HepG2 (cell line): ENCODE data around the gene HTRA2. TPM values are rescaled to one million over a fixed set of nuclear protein-coding genes. Genes with fewer than 3 reads are reported as not detected.

Source experiments
- CC2D1A ChIP-seq: sonication (generic); formaldehyde crosslinking; IDR thresholded peaks from 2 replicates; pipeline ENCODE4 v1.8.1; 2023; ENCODE audit warnings: mild to moderate bottlenecking, missing genetic modification reagents
- GMEB2 ChIP-seq: IDR thresholded peaks from 2 replicates; pipeline ENCODE4 v1.6.1; 2016; ENCODE audit warnings: missing biosample characterization, missing genetic modification reagents, low read depth
- HES4 ChIP-seq: sonication (generic); formaldehyde crosslinking; IDR thresholded peaks from 2 replicates; pipeline ENCODE4 v1.9.0; 2021; ENCODE audit warnings: mild to moderate bottlenecking, missing genetic modification reagents, borderline replicate concordance
- JARID2 ChIP-seq: sonication (generic); formaldehyde crosslinking; IDR thresholded peaks from 2 replicates; pipeline ENCODE4 v1.8.1; 2023; ENCODE audit warnings: missing genetic modification reagents, inconsistent platforms; ENCODE audit not compliant: insufficient replicate concordance
- KAT8 ChIP-seq: IDR thresholded peaks from 2 replicates; pipeline ENCODE4 v1.6.1; 2016; ENCODE audit warnings: missing genetic modification reagents, missing compliant biosample characterization
- SIN3B ChIP-seq: fragments of 150-350 bp; IDR thresholded peaks from 2 replicates; pipeline ENCODE4 v1.6.1; 2014; ENCODE audit warnings: low read length
- SPEN ChIP-seq: sonication (generic); formaldehyde crosslinking; IDR thresholded peaks from 2 replicates; pipeline ENCODE4 v1.5.1; 2020; ENCODE audit warnings: low read depth, mild to moderate bottlenecking, missing genetic modification reagents
- STAG1 ChIP-seq: sonication (generic); formaldehyde crosslinking; IDR thresholded peaks from 2 replicates; pipeline ENCODE4 v1.4.0; 2020; ENCODE audit warnings: missing genetic modification reagents
- TSC22D2 ChIP-seq: sonication (generic); formaldehyde crosslinking; IDR thresholded peaks from 2 replicates; pipeline ENCODE4 v1.5.1; 2020; ENCODE audit warnings: missing genetic modification reagents, mild to moderate bottlenecking, borderline replicate concordance
- YEATS2 ChIP-seq: sonication (generic); formaldehyde crosslinking; IDR thresholded peaks from 2 replicates; pipeline ENCODE4 v1.4.0; 2020; ENCODE audit warnings: missing genetic modification reagents, borderline replicate concordance
- ZBTB3 ChIP-seq: sonication (generic); formaldehyde crosslinking; IDR thresholded peaks from 2 replicates; pipeline ENCODE4 v1.4.0; 2020; ENCODE audit warnings: low read depth, mild to moderate bottlenecking, moderate library complexity, missing genetic modification reagents, borderline replicate concordance
- ZMAT3 ChIP-seq: sonication (generic); formaldehyde crosslinking; conservative IDR thresholded peaks from 2 replicates; pipeline ENCODE4 v1.7.0; 2021; ENCODE audit warnings: missing genetic modification reagents
- ZMAT5 ChIP-seq: sonication (generic); formaldehyde crosslinking; IDR thresholded peaks from 2 replicates; pipeline ENCODE4 v1.5.0; 2020; ENCODE audit warnings: mild to moderate bottlenecking, low read depth, missing genetic modification reagents, borderline replicate concordance
- ZNF251 ChIP-seq: sonication (generic); formaldehyde crosslinking; IDR thresholded peaks from 2 replicates; pipeline ENCODE4 v1.9.0; 2021; ENCODE audit warnings: mild to moderate bottlenecking, missing genetic modification reagents
- ZNF619 ChIP-seq: sonication (generic); formaldehyde crosslinking; IDR thresholded peaks from 2 replicates; pipeline ENCODE4 v1.4.0; 2020; ENCODE audit warnings: mild to moderate bottlenecking, missing genetic modification reagents
- polyA plus RNA-seq, 8 experiments: library from polyadenylated mRNA; depleted of rRNA in 3 of 8; stranded (reverse) in 7 of 8; unstranded in 1 of 8; fragments of >200 nt; fragmentation: Illumina TruSeq in 4 of 8; extraction: Trizol in 4 of 8; gene quantifications; 2 replicates each; pipeline versions ENCODE4 v1.2.1 to v1.2.3, GENCODE V29; 2011 to 2016; ENCODE audit warnings: low read depth in 4 of 8, missing spikeins in 1 of 8, mixed read lengths in 1 of 8; ENCODE audit not compliant: insufficient read depth in 1 of 8
- total RNA-seq, 5 experiments: library from RNA; depleted of rRNA; stranded (reverse); fragments of >200 nt; fragmentation: Illumina TruSeq; extraction: Trizol; gene quantifications; 2 replicates each; pipeline ENCODE4 v1.2.3, GENCODE V29; 2016; ENCODE audit warnings: low read depth in 1 of 5
- TF ChIP-seq, protein P1 (sequence below): sonication (generic); formaldehyde crosslinking; IDR thresholded peaks from 2 replicates; pipeline ENCODE4 v1.5.0; 2020; ENCODE audit warnings: mild to moderate bottlenecking, missing genetic modification reagents
- TF ChIP-seq, protein P2 (sequence below): sonication (generic); formaldehyde crosslinking; conservative IDR thresholded peaks from 2 replicates; pipeline ENCODE4 v1.8.0; 2022; ENCODE audit warnings: missing genetic modification reagents
- TF ChIP-seq, protein P3 (sequence below): sonication (generic); formaldehyde crosslinking; IDR thresholded peaks from 2 replicates; pipeline ENCODE4 v1.4.0; 2020; ENCODE audit warnings: low read depth, mild to moderate bottlenecking, missing genetic modification reagents

The HTRA2 gene
- total and polyA plus RNA-seq, 2 of the 13 experiments (the other 11 are each of a cell fraction or from before 2014, with no cell fraction given): 47.7 to 50.3 TPM

- TF ChIP-seq, protein P1, sequence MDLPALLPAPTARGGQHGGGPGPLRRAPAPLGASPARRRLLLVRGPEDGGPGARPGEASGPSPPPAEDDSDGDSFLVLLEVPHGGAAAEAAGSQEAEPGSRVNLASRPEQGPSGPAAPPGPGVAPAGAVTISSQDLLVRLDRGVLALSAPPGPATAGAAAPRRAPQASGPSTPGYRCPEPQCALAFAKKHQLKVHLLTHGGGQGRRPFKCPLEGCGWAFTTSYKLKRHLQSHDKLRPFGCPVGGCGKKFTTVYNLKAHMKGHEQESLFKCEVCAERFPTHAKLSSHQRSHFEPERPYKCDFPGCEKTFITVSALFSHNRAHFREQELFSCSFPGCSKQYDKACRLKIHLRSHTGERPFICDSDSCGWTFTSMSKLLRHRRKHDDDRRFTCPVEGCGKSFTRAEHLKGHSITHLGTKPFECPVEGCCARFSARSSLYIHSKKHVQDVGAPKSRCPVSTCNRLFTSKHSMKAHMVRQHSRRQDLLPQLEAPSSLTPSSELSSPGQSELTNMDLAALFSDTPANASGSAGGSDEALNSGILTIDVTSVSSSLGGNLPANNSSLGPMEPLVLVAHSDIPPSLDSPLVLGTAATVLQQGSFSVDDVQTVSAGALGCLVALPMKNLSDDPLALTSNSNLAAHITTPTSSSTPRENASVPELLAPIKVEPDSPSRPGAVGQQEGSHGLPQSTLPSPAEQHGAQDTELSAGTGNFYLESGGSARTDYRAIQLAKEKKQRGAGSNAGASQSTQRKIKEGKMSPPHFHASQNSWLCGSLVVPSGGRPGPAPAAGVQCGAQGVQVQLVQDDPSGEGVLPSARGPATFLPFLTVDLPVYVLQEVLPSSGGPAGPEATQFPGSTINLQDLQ: no peak; the same call in 1 of the 2 replicates
- TF ChIP-seq STAG1 (CRISPR knock-in tag): peak; percentile 19
- TF ChIP-seq TSC22D2 (CRISPR knock-in tag): no peak
- peak; percentile 16 for TF ChIP-seq JARID2 (CRISPR knock-in tag)
- TF ChIP-seq ZNF251 (CRISPR knock-in tag): no peak
- no peak for TF ChIP-seq CC2D1A
- TF ChIP-seq SIN3B: peak; percentile 77; the same call in 1 of the 2 replicates
- TF ChIP-seq, protein P2, sequence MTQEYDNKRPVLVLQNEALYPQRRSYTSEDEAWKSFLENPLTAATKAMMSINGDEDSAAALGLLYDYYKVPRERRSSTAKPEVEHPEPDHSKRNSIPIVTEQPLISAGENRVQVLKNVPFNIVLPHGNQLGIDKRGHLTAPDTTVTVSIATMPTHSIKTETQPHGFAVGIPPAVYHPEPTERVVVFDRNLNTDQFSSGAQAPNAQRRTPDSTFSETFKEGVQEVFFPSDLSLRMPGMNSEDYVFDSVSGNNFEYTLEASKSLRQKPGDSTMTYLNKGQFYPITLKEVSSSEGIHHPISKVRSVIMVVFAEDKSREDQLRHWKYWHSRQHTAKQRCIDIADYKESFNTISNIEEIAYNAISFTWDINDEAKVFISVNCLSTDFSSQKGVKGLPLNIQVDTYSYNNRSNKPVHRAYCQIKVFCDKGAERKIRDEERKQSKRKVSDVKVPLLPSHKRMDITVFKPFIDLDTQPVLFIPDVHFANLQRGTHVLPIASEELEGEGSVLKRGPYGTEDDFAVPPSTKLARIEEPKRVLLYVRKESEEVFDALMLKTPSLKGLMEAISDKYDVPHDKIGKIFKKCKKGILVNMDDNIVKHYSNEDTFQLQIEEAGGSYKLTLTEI: no peak
- peak; percentile 95 for TF ChIP-seq ZMAT3
- peak; percentile 92 for TF ChIP-seq YEATS2 (CRISPR knock-in tag)
- TF ChIP-seq, protein P3, sequence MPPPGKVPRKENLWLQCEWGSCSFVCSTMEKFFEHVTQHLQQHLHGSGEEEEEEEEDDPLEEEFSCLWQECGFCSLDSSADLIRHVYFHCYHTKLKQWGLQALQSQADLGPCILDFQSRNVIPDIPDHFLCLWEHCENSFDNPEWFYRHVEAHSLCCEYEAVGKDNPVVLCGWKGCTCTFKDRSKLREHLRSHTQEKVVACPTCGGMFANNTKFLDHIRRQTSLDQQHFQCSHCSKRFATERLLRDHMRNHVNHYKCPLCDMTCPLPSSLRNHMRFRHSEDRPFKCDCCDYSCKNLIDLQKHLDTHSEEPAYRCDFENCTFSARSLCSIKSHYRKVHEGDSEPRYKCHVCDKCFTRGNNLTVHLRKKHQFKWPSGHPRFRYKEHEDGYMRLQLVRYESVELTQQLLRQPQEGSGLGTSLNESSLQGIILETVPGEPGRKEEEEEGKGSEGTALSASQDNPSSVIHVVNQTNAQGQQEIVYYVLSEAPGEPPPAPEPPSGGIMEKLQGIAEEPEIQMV (CRISPR knock-in tag): peak; percentile 22
- peak; percentile 76; the same call in 1 of the 2 replicates for TF ChIP-seq GMEB2 (CRISPR knock-in tag)
- TF ChIP-seq ZMAT5 (CRISPR knock-in tag): no peak
- TF ChIP-seq SPEN (CRISPR knock-in tag): peak; percentile 83
- peak; percentile 98 for TF ChIP-seq KAT8 (CRISPR knock-in tag)
- TF ChIP-seq ZBTB3 (CRISPR knock-in tag): peak; percentile 81; the same call in 1 of the 2 replicates
- TF ChIP-seq HES4 (CRISPR knock-in tag): peak; percentile 92; the same call in 1 of the 2 replicates
- no peak; the same call in 1 of the 2 replicates for TF ChIP-seq ZNF619 (CRISPR knock-in tag)
Observed at GRCh38 chr2:74529357-74530238, at the start of gene HTRA2, which contains the start of gene AUP1 (continued).
